HG03457 (cell line): ENCODE measurements around the gene ESRRG.

Experiments
- ATAC-seq: cut with Tn5 transposase; IDR thresholded peaks from one replicate; pipeline ENCODE4 v1.9.1; 2021; ENCODE audit warnings: moderate number of reproducible peaks; ENCODE audit not compliant: unreplicated experiment

Gene ESRRG

GRCh38 chr1:216523043-216523442 lies 200.2 kb downstream of the ESRRG start:
- no peak for ATAC-seq

DNA sequence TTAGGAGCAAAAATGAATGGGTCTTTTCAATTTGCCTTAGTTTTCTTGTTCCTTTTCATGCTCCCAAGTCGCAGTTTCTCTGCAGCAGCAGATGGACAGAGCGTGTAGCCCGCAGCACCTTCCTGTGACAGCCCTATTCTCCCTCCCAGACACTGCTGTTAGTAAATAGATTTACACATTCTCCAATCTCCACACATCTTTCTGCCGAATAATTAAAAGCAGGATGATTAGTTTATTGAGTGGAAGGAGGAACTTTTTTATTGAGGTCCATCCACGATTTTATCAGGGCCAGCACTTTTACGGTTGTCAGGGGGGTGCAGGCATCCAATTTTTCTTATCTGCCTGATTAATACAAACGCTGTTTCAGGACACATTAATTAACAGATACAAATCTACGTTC lies 201.8 kb downstream of the ESRRG start:
- ATAC-seq, result no peak

DNA sequence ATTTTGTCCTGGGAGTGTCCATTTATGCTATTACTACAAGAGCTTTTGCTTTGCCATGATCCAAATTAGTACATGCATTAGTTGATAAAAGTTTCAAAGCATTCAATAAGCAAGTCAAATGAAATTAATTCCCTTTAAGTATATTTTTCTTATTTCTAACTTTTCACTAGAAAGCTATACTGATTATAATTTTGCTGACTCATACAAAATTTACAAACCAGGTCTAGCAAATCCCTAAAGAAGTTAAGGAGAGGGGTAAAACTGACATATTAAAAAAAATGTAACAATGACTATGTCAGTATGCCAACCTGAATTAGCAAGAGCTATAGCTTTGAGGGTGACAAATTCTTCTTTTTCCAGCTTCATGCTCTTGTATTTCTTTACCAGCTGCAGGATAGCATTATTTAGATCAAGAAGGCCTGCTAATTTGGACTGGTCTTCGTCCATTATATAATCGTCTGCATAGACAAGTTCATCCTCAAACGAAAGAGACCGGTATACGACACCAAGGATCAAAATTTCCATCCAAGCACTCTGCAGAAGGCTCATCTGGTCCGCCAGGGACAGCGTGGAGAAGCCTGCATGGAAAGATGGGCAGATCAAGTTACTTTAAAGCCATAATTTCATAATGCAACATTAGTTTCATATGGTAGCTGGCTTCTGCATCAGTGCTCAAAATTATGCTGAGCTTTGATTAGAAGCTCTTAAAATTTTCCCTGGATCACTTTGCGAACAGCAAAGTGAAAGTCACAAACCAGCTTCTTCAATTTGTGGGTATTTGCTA lies 204.2 kb downstream of the ESRRG start:
- no peak for ATAC-seq

GRCh38 chr1:216502528-216503162 lies 220.6 kb downstream of the ESRRG start:
- no peak for ATAC-seq

GRCh38 chr1:216500273-216500967 lies 222.8 kb downstream of the ESRRG start:
- ATAC-seq, result no peak

DNA sequence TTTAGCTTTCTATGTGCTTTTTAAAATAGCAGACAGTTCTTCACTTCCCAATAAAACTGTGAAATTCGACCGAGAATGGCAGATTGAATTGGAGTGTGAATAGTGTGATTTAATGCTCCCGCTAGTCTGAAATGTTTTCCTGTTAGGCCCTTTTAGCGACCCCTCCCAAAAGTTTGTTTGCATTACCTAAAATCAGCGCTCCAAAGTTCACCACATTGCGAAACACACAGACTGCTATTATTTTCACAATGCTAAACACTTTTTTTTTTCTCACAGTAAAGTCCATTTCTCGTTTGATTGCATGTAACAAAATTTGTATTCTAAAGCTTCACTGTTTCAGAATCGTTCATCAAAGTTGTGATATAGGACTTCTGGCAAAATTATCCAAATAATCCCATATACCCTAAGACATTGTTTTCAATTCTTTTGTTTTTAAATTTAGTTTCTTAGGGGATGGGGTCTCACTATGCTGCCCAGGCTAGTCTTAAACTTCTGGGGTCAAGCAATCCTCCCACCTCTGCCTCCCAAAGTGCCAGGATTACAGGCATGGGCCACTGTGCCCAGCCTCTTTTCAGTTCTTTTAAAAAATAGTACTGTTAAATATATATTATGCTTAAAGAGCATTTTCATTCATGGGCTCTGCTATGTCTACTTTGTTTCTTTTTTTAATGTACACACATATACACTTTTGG lies 223.5 kb downstream of the ESRRG start:
- ATAC-seq, result no peak

- ATAC-seq, result no peak
These were observed 225.0 kb downstream of the ESRRG start for GRCh38 chr1:216498277-216498676.

GRCh38 chr1:216485042-216485441 lies 238.2 kb downstream of the ESRRG start:
- ATAC-seq, result no peak

GRCh38 chr1:216483672-216484401 lies 239.4 kb downstream of the ESRRG start:
- ATAC-seq, result no peak

GRCh38 chr1:216482620-216483019 lies 240.6 kb downstream of the ESRRG start:
- no peak for ATAC-seq

DNA sequence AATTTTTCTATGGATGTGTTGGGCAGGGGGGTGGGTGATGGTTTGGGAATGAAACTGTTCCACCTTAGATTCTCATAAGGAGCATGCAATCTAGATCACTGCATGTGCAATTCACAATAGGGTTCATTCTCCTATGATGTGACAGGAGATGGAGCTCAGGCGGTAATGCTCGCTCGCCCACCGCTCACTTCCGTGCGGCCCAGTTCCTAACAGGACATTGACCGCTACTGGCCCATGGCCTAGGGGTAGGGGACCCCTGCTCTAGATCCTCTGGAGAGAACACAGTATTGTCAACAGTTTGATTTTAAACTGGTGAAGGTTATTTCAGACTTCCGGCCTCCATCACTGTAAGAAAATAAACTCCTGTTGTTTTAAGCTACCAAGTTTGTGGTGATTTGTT lies 245.0 kb downstream of the ESRRG start:
- ATAC-seq, result no peak

DNA sequence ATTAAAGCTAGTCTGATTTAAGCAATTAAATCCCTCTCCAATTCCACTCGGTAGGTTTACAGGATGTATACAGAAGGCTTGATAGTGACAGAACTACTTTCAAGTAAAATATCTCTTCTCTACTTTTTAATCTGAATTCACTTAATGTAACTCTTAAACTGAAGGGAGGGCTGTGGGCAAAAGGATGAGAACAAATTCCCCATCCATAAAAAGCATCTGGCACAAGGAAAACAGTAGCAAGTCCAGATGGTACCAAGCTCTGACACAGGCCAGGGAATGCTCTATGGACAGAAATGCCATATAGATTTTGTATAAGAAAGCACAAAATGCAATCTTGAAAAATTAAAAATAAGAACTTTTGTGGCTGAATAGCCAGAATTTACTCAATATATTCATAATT lies 246.9 kb downstream of the ESRRG start:
- no peak for ATAC-seq

GRCh38 chr1:216475659-216476276 lies 247.5 kb downstream of the ESRRG start:
- no peak for ATAC-seq

- ATAC-seq, result no peak
These were observed 256.9 kb downstream of the ESRRG start for GRCh38 chr1:216466162-216466801.

DNA sequence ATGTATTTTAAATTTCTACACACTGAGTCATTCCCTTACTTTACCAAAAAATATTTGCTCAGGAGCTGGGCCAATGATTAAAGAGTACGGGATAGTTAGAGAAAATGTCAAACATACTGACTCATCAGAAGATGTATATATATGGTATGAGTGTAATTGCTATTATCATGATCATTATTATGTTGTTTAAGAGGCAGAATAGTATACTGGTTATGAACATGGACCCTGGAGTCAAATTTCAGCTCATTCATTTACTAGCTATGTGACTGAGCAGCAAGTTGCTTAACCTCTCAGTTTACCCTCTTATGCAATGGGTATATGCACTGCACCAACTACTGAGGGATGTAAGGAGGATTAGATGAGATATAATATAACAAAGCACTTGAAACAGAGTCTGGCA lies 258.7 kb downstream of the ESRRG start:
- ATAC-seq, result no peak

DNA sequence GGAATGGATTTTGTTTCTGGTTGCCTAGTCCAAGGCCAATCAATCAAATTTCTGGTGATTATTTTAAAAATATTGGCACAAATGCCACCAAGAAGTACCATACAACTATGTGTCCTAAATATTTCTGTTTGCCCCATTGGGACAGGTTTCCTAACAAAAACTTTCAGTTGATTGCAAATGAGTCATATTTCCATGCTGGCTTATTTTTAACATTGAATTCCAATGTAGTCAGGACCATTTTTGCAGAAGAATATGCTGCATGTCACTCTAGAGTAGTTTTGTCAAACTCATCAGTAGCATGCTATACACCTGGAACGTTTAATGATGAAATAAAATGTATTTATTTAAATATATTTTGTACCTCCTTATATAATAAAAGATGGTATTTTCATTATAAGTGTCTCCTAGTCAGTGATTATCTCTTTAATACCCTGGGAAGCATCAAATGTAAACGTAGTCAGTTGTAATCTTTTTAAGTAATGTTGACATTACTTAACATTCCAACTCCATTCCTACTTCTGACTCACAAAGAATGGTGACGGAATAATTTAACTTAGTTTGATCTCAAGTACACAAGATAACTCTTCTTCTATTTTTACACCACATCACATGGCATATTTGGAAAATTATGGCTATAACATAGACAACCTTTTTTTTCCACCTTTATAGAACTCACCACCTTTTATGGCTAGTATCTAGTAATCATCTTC lies 261.0 kb downstream of the ESRRG start:
- no peak for ATAC-seq

- no peak for ATAC-seq
These were observed 261.8 kb downstream of the ESRRG start for GRCh38 chr1:216461466-216461865.

DNA sequence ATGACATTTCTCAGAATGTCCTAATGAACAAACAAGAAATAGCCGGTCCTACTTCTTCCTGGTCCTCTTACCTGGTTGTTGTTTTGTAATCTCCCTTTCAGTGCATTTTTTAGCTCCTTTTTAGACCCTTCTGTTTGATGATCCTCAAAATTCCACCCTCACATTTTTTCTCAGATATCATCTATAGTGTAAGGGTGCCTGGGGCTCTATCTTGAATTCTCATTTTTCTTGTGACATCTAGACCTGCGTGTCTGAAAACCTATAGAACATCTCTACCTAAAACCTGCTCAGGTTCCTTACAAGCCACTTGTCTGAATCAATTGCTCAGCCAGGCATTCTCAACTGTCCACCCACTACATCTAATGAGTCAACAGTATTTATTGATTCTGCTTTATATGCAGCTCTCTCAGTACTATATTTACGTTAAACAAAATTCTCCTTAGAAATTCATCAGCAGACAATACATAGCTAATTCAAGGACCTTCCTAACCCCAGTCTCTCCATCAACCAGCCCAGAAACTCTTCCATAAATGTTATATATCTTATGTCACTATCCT lies 263.5 kb downstream of the ESRRG start:
- no peak for ATAC-seq

DNA sequence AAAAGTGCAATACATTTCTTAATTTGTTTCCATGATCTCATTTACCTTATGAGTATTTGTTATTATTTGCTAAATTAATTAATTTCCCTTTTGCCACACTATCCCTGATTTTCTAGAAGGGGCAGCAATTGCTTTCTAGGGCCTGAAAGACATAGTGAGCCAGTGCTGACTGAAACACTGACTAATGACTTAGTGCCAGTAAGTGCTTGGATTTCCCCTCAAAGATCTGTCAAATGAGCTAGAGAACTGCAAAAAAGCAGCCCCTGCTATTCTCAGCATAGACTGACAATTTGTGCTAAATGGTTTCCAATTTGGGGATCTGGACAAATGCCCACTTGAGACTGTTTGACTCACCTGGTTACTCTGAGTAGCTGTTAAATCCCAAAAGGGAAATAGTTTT lies 264.4 kb downstream of the ESRRG start:
- ATAC-seq, result no peak
